GM12878 (cell line): ENCODE results near the gene CRTC3. TPM values are rescaled to one million over a fixed set of nuclear protein-coding genes. Genes with fewer than 3 reads are reported as not detected.
"Not testable (repeated sequence)": the region's sequence is repeated elsewhere in the genome, so short reads cannot be mapped to it uniquely, and the experiment has no call there.

Experiments
- ATAC-seq: fragments of 200-7000 bp; cut with Tn5 transposase; 3 replicates; pipeline ENCODE4 v1.9.1; 2020; ENCODE audit warnings: mild to moderate bottlenecking, moderate library complexity
- BruUV-seq: library from RNA; stranded (reverse); fragments of 400-500 nt; replicated peaks from 2 replicates; lab custom pipeline; 2021; lab: Mats Ljungman, UMichigan
- CTCF ChIA-PET: fragments of 300-600 bp; sonication (Branson Sonifier 250); formaldehyde crosslinking; extraction: SDS; loops from one replicate; lab custom pipeline; 2021; ENCODE audit warnings: inconsistent platforms; lab: Yijun Ruan, JAX
- POLR2A ChIA-PET: fragments of 350-600 bp; formaldehyde crosslinking; extraction: SDS; loops from one replicate; lab custom pipeline; 2021; ENCODE audit warnings: inconsistent platforms; lab: Charles Lee
- RAD21 ChIA-PET: fragments of 300-600 bp; sonication (Branson Sonifier 250); formaldehyde crosslinking; loops from one replicate; lab custom pipeline; 2023; ENCODE audit warnings: antibody characterized with exemption; ENCODE audit not compliant: unreplicated experiment; lab: Charles Lee
- SMC1A ChIA-PET: fragments of 300-600 bp; sonication (Branson Sonifier 250); formaldehyde crosslinking; loops from one replicate; lab custom pipeline; 2023; ENCODE audit not compliant: unreplicated experiment, uncharacterized antibody; lab: Charles Lee
- DNase-seq: peaks from one replicate; pipeline ENCODE4 v3.0.0-alpha.2; 2011; ENCODE audit warnings: low read depth, low spot score
- FAIRE-seq: peaks from 3 replicates; lab custom pipeline; 2011; peaks lifted over from hg19 to GRCh38; lab: Jason Lieb, UNC
- H2AFZ ChIP-seq: 2 replicates; pipeline ENCODE4 v1.6.0; 2011; ENCODE audit warnings: low read depth, low read length, control low read depth; ENCODE audit not compliant: control insufficient read depth
- H3K27ac ChIP-seq: 2 replicates; pipeline ENCODE4 v1.5.1; 2011; ENCODE audit warnings: control low read depth; ENCODE audit not compliant: control insufficient read depth, insufficient read depth
- H3K27me3 ChIP-seq, 2 experiments: replicated peaks in 1 of 2; 2 replicates each; pipeline versions ENCODE4 v1.6.0 to v1.6.1; 2011; ENCODE audit warnings: low read length in 1 of 2; ENCODE audit not compliant: control insufficient read depth in 2 of 2, insufficient read depth in 2 of 2
- H3K36me3 ChIP-seq, 2 experiments: 2 replicates each; pipeline ENCODE4 v1.5.1; 2011; ENCODE audit warnings: low read length in 1 of 2; ENCODE audit not compliant: control insufficient read depth in 2 of 2, insufficient read depth in 2 of 2
- H3K4me1 ChIP-seq: 2 replicates; pipeline ENCODE4 v1.6.1; 2011; ENCODE audit warnings: mild to moderate bottlenecking, low read length, moderate library complexity, mixed read lengths; ENCODE audit not compliant: control insufficient read depth, insufficient read depth
- H3K4me2 ChIP-seq: 2 replicates; pipeline ENCODE4 v1.6.0; 2011; ENCODE audit warnings: control low read depth; ENCODE audit not compliant: control insufficient read depth, insufficient read depth
- H3K4me3 ChIP-seq: fragments of 200-600 bp; sonication (generic); 2 replicates; pipeline ENCODE4 v1.5.1; 2016
- H3K79me2 ChIP-seq: 2 replicates; pipeline ENCODE4 v1.6.0; 2011; ENCODE audit warnings: low read length; ENCODE audit not compliant: control insufficient read depth, insufficient read depth
- H3K9ac ChIP-seq: 2 replicates; pipeline ENCODE4 v1.8.0; 2011; ENCODE audit warnings: low read length, control low read depth, mixed read lengths; ENCODE audit not compliant: control insufficient read depth, insufficient read depth
- H3K9me3 ChIP-seq: replicated peaks from 3 replicates; pipeline ENCODE4 v1.5.1; 2011; ENCODE audit warnings: mild to moderate bottlenecking, low read length; ENCODE audit not compliant: control insufficient read depth, insufficient read depth
- H4K20me1 ChIP-seq: 2 replicates; pipeline ENCODE4 v1.6.0; 2011; ENCODE audit not compliant: control insufficient read depth, insufficient read depth
- CHD2 ChIP-seq: IDR thresholded peaks from 2 replicates; pipeline ENCODE4 v1.6.1; 2011; ENCODE audit warnings: low read depth, low read length, improper control_type of control experiment, borderline replicate concordance
- CREB1 ChIP-seq: IDR thresholded peaks from 2 replicates; pipeline ENCODE4 v1.6.1; 2012; ENCODE audit warnings: low read depth, mild to moderate bottlenecking, inconsistent platforms
- CREM ChIP-seq: IDR thresholded peaks from 2 replicates; pipeline ENCODE4 v1.6.1; 2014; ENCODE audit warnings: antibody characterized with exemption, low read depth
- ETV6 ChIP-seq, 2 experiments: fragments of 450-650 bp in 1 of 2; IDR thresholded peaks in 1 of 2; conservative IDR thresholded peaks in 1 of 2; 2 replicates each; pipeline ENCODE4 v1.6.1; 2014; ENCODE audit warnings: antibody characterized with exemption in 1 of 2, borderline replicate concordance in 1 of 2, low read depth in 1 of 2, mild to moderate bottlenecking in 1 of 2, moderate library complexity in 1 of 2
- KDM1A ChIP-seq: fragments of 200-600 bp; sonication (generic); IDR thresholded peaks from 2 replicates; pipeline ENCODE4 v1.6.1; 2016; ENCODE audit warnings: borderline replicate concordance
- KLF5 ChIP-seq: fragments of 450-650 bp; IDR thresholded peaks from 2 replicates; pipeline ENCODE4 v1.6.1; 2014; ENCODE audit warnings: mild to moderate bottlenecking; ENCODE audit not compliant: partially characterized antibody
- LARP7 ChIP-seq: fragments of 450-650 bp; IDR thresholded peaks from 2 replicates; pipeline ENCODE4 v1.6.1; 2017; ENCODE audit warnings: mild to moderate bottlenecking
- MEF2A ChIP-seq: IDR thresholded peaks from 2 replicates; pipeline ENCODE4 v1.6.1; 2011; ENCODE audit warnings: low read depth, mild to moderate bottlenecking, low read length, moderate library complexity; ENCODE audit not compliant: insufficient read depth
- NBN ChIP-seq: fragments of 450-650 bp; IDR thresholded peaks from 2 replicates; pipeline ENCODE4 v1.6.1; 2016
- NFIC ChIP-seq: IDR thresholded peaks from 2 replicates; pipeline ENCODE4 v1.6.1; 2012; ENCODE audit warnings: low read depth, mild to moderate bottlenecking, inconsistent platforms, low read length, moderate library complexity
- RUNX3 ChIP-seq: IDR thresholded peaks from 2 replicates; pipeline ENCODE4 v1.6.1; 2012; ENCODE audit warnings: low read length, inconsistent platforms
- SRF ChIP-seq, 2 experiments: IDR thresholded peaks; 2 replicates each; pipeline ENCODE4 v1.6.1; 2011; ENCODE audit warnings: low read depth in 2 of 2, low read length in 2 of 2, mild to moderate bottlenecking in 1 of 2, moderate library complexity in 1 of 2
- TBL1XR1 ChIP-seq: IDR thresholded peaks from 2 replicates; pipeline ENCODE4 v1.6.1; 2012; ENCODE audit warnings: low read depth, low read length, improper control_type of control experiment
- TCF3 ChIP-seq: IDR thresholded peaks from 2 replicates; pipeline ENCODE4 v1.6.1; 2012; ENCODE audit warnings: low read depth, mild to moderate bottlenecking, low read length, borderline replicate concordance; ENCODE audit not compliant: insufficient read depth
- ZBED1 ChIP-seq: IDR thresholded peaks from 2 replicates; pipeline ENCODE4 v1.6.1; 2016; ENCODE audit warnings: borderline replicate concordance
- WGBS: methylation state at CpG from one replicate; pipeline ENCODE4 v1.1.6; 2016; ENCODE audit warnings: low lambda C conversion rate; ENCODE audit not compliant: insufficient replicate concordance, insufficient coverage; ENCODE audit errors: missing lambda C conversion rate; 5-methylcytosine and 5-hydroxymethylcytosine counted together
- in situ Hi-C: fragments of 300-500 bp; cut with MboI; formaldehyde crosslinking; loops from 9 replicates; pipeline ENCODE4 v1.14.3; 2018; ENCODE audit warnings: mixed read lengths
- intact Hi-C: fragments of 100-400 bp; cut with micrococcal nuclease; formaldehyde crosslinking; loops from one replicate; pipeline ENCODE4 v1.14.2; 2022; ENCODE audit not compliant: unreplicated experiment
- polyA plus RNA-seq, 11 experiments: library from polyadenylated mRNA; depleted of rRNA in 4 of 11; unstranded in 6 of 11; stranded (reverse) in 5 of 11; fragments of >200 nt; fragmentation: Nextera tagmentation in 4 of 11; fragmentation: Illumina TruSeq in 1 of 11; extraction: Ambion mirVana in 4 of 11; extraction: Trizol in 1 of 11; gene quantifications; 1 replicate in 1 of 11; 2 replicates in 10 of 11; pipeline versions ENCODE4 v1.2.1 to v1.2.3, GENCODE V29; 2011 to 2016; ENCODE audit warnings: inconsistent platforms in 2 of 11, missing spikeins in 2 of 11, low read depth in 1 of 11
- total RNA-seq, 4 experiments: library from RNA; depleted of rRNA in 3 of 4; stranded (reverse); fragments of >200 nt in 3 of 4; fragmentation: Illumina TruSeq in 1 of 4; extraction: Trizol in 1 of 4; gene quantifications; 2 replicates each; pipeline versions ENCODE4 v1.2.1 to v1.2.3, GENCODE V29; 2013 to 2021
- TF ChIP-seq, protein P1 (sequence below): IDR thresholded peaks from 2 replicates; pipeline ENCODE4 v1.6.1; 2012; ENCODE audit warnings: low read length, inconsistent platforms
- TF ChIP-seq, protein P2 (sequence below): IDR thresholded peaks from 2 replicates; pipeline ENCODE4 v1.6.1; 2012; ENCODE audit warnings: low read depth, low read length, improper control_type of control experiment

CRTC3 gene
- total and polyA plus RNA-seq, 10 of the 15 experiments (the other 5 are each of a cell fraction or from before 2014, with no cell fraction given), result 3.5 to 36.9 (median 18.9) TPM

DNA sequence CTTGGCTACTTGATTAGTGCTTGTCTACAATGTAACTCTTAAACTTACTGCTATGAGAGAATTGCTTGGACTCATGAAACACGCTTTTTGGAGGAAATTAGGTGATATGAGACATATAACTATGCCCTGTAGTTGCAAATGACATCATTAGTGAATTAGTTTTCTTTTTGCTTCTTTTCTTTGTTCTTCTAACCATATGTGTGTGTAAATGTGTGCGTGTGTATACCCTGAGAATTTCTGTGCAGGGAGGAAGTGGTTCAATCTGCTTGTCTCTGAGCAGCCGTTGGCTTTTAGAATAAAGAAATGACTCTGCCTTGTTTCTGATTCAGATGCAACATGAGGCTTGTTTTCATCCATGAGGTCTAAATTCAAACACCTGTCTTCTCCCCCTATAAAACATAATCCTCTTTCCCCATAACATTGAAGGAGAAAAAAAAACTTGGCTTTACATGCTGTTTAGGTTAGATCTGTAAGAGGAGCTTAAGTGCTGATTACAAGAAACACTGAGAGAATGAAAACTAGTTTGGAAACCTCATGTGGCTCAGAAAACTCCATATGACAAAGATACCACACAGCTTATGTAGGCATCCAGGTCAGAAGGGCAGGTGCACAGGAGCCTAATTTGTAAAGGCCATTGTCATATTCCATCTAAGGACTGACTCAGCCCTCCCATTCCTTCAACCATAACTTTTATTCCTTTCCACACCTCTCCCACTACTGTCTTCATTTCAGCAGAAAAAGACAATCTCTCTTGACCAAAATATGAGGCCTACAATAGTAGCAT, 156.9 kb downstream of the CRTC3 start (continued):
- TF ChIP-seq ETV6 (conservative IDR thresholded peaks at IDR 0.05 in 1 of 2, IDR thresholded peaks at IDR 0.05 in 1 of 2; ENCODE audit: borderline replicate concordance in 1 of 2, low read depth in 1 of 2), result peak in 1 of 2 experiments; percentile 85; a peak in 1 of 4 replicates
- peak; percentile 24 for TF ChIP-seq KLF5
- TF ChIP-seq RUNX3, result peak; percentile 95
- peak; percentile 87 for TF ChIP-seq MEF2A
- TF ChIP-seq ZBED1, result peak; percentile 92
- TF ChIP-seq, protein P1, sequence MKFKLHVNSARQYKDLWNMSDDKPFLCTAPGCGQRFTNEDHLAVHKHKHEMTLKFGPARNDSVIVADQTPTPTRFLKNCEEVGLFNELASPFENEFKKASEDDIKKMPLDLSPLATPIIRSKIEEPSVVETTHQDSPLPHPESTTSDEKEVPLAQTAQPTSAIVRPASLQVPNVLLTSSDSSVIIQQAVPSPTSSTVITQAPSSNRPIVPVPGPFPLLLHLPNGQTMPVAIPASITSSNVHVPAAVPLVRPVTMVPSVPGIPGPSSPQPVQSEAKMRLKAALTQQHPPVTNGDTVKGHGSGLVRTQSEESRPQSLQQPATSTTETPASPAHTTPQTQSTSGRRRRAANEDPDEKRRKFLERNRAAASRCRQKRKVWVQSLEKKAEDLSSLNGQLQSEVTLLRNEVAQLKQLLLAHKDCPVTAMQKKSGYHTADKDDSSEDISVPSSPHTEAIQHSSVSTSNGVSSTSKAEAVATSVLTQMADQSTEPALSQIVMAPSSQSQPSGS, result peak; percentile 100
- TF ChIP-seq NBN, result peak; percentile 84
- TF ChIP-seq NFIC, result peak; percentile 98
- peak; percentile 56; the same call in 1 of the 2 replicates for TF ChIP-seq TCF3
- TF ChIP-seq CREB1, result peak; percentile 81
- TF ChIP-seq KDM1A, result no peak
- TF ChIP-seq CREM, result peak; percentile 82
- peak; percentile 47; the same call in 1 of the 2 replicates for TF ChIP-seq CHD2
- no peak for TF ChIP-seq LARP7
- 0 out of 2 replicates have a peak, but pooled peaks have one; percentile 21 for TF ChIP-seq TBL1XR1
- TF ChIP-seq SRF (IDR thresholded peaks at IDR 0.05; ENCODE audit: low read depth in 2 of 2, low read length in 2 of 2), result no peak
- TF ChIP-seq, protein P2, sequence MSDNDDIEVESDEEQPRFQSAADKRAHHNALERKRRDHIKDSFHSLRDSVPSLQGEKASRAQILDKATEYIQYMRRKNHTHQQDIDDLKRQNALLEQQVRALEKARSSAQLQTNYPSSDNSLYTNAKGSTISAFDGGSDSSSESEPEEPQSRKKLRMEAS, result no peak; the same call in 1 of the 2 replicates

DNA sequence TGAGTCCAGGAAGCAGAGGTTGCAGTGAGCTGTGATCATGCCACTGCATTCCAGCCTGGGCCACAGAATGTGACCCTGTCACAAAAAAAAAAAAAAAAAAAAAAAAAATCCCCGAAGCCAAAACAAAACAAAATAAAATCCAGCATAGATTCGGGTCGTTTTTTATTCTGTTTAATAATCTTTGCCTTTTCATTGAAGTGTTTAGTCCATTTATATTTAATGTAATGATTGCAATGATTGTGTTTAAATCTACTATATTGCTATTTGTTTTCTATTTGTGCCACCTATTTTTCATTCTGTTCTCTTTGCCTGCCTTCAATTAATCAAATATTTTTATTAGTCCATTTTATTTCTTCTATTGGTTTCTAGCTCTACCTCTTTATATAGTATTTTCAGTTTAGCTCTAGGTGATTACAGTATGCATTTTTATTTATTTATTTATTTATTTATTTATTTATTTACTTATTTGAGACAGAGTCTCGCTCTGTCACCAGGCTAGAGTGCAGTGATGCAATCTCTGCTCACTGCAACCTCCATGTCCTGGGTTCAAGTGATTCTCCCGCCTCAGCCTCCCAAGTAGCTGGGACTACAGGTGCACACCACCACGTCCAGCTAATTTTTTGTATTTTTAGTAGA, 159.7 kb downstream of the CRTC3 start:
- 86% methylated on average over 6 of the region's 6 CpGs for WGBS
- DNase-seq, H3K9me3 ChIP-seq, BruUV-seq, FAIRE-seq, H3K9ac ChIP-seq, H3K27ac ChIP-seq, H4K20me1 ChIP-seq, intact Hi-C loops, in situ Hi-C loops, H3K4me2 ChIP-seq, ATAC-seq, H2AFZ ChIP-seq, H3K36me3 ChIP-seq, H3K79me2 ChIP-seq, H3K4me3 ChIP-seq, H3K27me3 ChIP-seq: not testable (repeated sequence)
- RAD21 ChIA-PET, result interaction anchor here (1.2 to 1.5 kb wide), 3 partner anchors 10 to 36 kb away, joined by 3 to 5 read pairs (median 3); no protein-coding TSS in a partner anchor
- POLR2A ChIA-PET, result interaction anchor here (0.6 to 5.2 kb wide), 6 partner anchors 23 to 549 kb away, joined by 3 to 23 read pairs (median 6); no protein-coding TSS in a partner anchor
- SMC1A ChIA-PET, result interaction anchor here (0.6 to 2.4 kb wide), 6 partner anchors 10 to 47 kb away, joined by 3 to 8 read pairs (median 4); no protein-coding TSS in a partner anchor
- peaks cover 61% of the 10 kb centered on the region for H3K4me1 ChIP-seq
- CTCF ChIA-PET, result interaction anchor here (1.4 to 8.6 kb wide), 5 partner anchors 23 to 370 kb away, joined by 3 to 112 read pairs (median 13); partner anchors contain the start of gene HDDC3
